ENCODE results near the gene COL16A1. TPM values are rescaled to one million over a fixed set of nuclear protein-coding genes. Genes with fewer than 3 reads are reported as not detected.

The COL16A1 gene
- total RNA-seq, 1 experiment from 2014 or later: 6.2 TPM

GRCh38 chr1:31659889-31660288, 43.9 kb downstream of the COL16A1 start:
- Histone ChIP-seq H2AFZ (ENCODE audit: low read length) (no peak overlapping the region), H3K23me2 (ENCODE audit: insufficient read length, low read depth, low read length, poor library complexity, severe bottlenecking) (no peaks in the 10 kb centered on the region), H2AK5ac (ENCODE audit: insufficient read length, low read length) (no peak overlapping the region), H3K9me3 (ENCODE audit: control insufficient read depth, low read depth, low read length) (no peaks in the 10 kb centered on the region), H3K56ac (ENCODE audit: insufficient read length, low read depth, low read length) (no peak overlapping the region), H2BK15ac (ENCODE audit: low read depth, low read length) (no peak overlapping the region), H3K4ac (ENCODE audit: low read depth, low read length) (no peak overlapping the region), H3K18ac (ENCODE audit: insufficient read length, low read depth, low read length) (no peak overlapping the region), H3K79me2 (ENCODE audit: insufficient read depth, low read length) (no peaks in the 10 kb centered on the region), H2BK12ac (ENCODE audit: insufficient read length, low read depth, low read length) (no peak overlapping the region), H4K20me1 (ENCODE audit: control insufficient read depth, insufficient read depth, insufficient read length) (peaks cover 4% of the 10 kb centered on the region), H3T11ph (ENCODE audit: low read length) (no peak overlapping the region), H3K27ac (ENCODE audit: insufficient read length, low read depth, low read length) (no peak overlapping the region), H4K8ac (replicated peaks; ENCODE audit: insufficient read length, low read depth, low read length) (no peak overlapping the region), H3K79me1 (ENCODE audit: insufficient read depth, low read depth, low read length, poor library complexity, severe bottlenecking) (no peaks in the 10 kb centered on the region), H2BK120ac (ENCODE audit: low read depth, low read length, poor library complexity, severe bottlenecking) (no peak overlapping the region), H4K91ac (ENCODE audit: insufficient read length, low read depth, low read length) (no peak overlapping the region), H4K5ac (ENCODE audit: insufficient read length, low read depth, low read length) (no peak overlapping the region), H3K27me3 (ENCODE audit: insufficient read depth, low read length) (no peaks in the 10 kb centered on the region), H3K4me2 (ENCODE audit: insufficient read depth, insufficient read length, low read length) (no peak overlapping the region), H2BK5ac (ENCODE audit: insufficient read length, low read length) (no peak overlapping the region), H3K23ac (ENCODE audit: insufficient read length, low read depth, low read length) (no peak overlapping the region), H2BK20ac (ENCODE audit: low read depth, low read length, poor library complexity, severe bottlenecking) (no peak overlapping the region), H3K9ac (ENCODE audit: extremely low read depth, insufficient read length, low read length) (no peak overlapping the region), H3K4me1 (ENCODE audit: insufficient read depth, low read length) (no peaks in the 10 kb centered on the region), H3K14ac (ENCODE audit: insufficient read depth, low read length) (no peak overlapping the region)
- H3K36me3 Mint-ChIP-seq (ENCODE audit: insufficient read depth in 1 of 3, low read depth in 3 of 3): no peaks in the 10 kb centered on the region; a peak in 1 of 7 replicates
- no peak overlapping the region for H3K4me3 Mint-ChIP-seq
- no peak overlapping the region for H3K27ac Mint-ChIP-seq
- peaks cover 4% of the 10 kb centered on the region for H3K27me3 Mint-ChIP-seq (ENCODE audit: low read depth)
- no peak for DNase-seq
- no CpG with 5 or more reads among the region's 3 CpGs for WGBS (ENCODE audit: extremely low coverage, insufficient read length, low lambda C conversion rate)
- TF ChIP-seq CTCF (conservative IDR thresholded peaks at IDR 0.05): no peak
- no peaks in the 10 kb centered on the region for H3K9me3 Mint-ChIP-seq
- H3K4me1 Mint-ChIP-seq: peaks cover 3 to 6% of the 10 kb centered on the region in 2 experiments

Measured in H9 (cell line).